Smooth muscle cell (in vitro differentiated cells): Measurements from ENCODE around the gene FAM135A. TPM values are rescaled to one million over a fixed set of nuclear protein-coding genes. Genes with fewer than 3 reads are reported as not detected.
"Not testable (repeated sequence)": the region's sequence is repeated elsewhere in the genome, so short reads cannot be mapped to it uniquely, and the experiment has no call there.

Source experiments
- DNase-seq: peaks from one replicate; lab custom pipeline; 2025; ENCODE audit not compliant: unreplicated experiment; lab: John Stamatoyannopoulos, UW
- H2AFZ ChIP-seq: fragments of 200-600 bp; sonication (generic); 2 replicates; pipeline ENCODE4 v1.6.0; 2016; ENCODE audit warnings: antibody characterized with exemption, low read depth, mild to moderate bottlenecking
- H3F3A ChIP-seq: fragments of 200-600 bp; sonication (generic); 2 replicates; pipeline ENCODE4 v1.6.0; 2017; ENCODE audit warnings: antibody characterized with exemption, low read depth
- H3K27ac ChIP-seq: fragments of 200-600 bp; sonication (generic); 2 replicates; pipeline ENCODE4 v1.5.1; 2016; ENCODE audit warnings: low read depth, mild to moderate bottlenecking
- H3K27me3 ChIP-seq: fragments of 200-600 bp; sonication (generic); 2 replicates; pipeline ENCODE4 v1.6.1; 2016; ENCODE audit warnings: low read depth, mild to moderate bottlenecking
- H3K36me3 ChIP-seq: fragments of 200-600 bp; sonication (generic); 2 replicates; pipeline ENCODE4 v1.5.1; 2016; ENCODE audit warnings: low read depth
- H3K4me1 ChIP-seq: fragments of 200-600 bp; sonication (generic); 2 replicates; pipeline ENCODE4 v1.5.1; 2016; ENCODE audit warnings: low read depth
- H3K4me2 ChIP-seq: fragments of 200-600 bp; sonication (generic); 2 replicates; pipeline ENCODE4 v1.6.0; 2016; ENCODE audit warnings: mild to moderate bottlenecking
- H3K4me3 ChIP-seq: fragments of 200-600 bp; sonication (generic); 2 replicates; pipeline ENCODE4 v1.5.1; 2016; ENCODE audit warnings: mild to moderate bottlenecking
- H3K79me2 ChIP-seq: fragments of 200-600 bp; sonication (generic); 2 replicates; pipeline ENCODE4 v1.6.0; 2016; ENCODE audit warnings: low read depth, mild to moderate bottlenecking
- H3K9ac ChIP-seq: fragments of 200-600 bp; sonication (generic); 2 replicates; pipeline ENCODE4 v1.6.0; 2016; ENCODE audit warnings: low read depth
- H3K9me3 ChIP-seq: fragments of 200-600 bp; sonication (generic); replicated peaks from 2 replicates; pipeline ENCODE4 v1.5.1; 2016; ENCODE audit warnings: low read depth
- H4K20me1 ChIP-seq: fragments of 200-600 bp; sonication (generic); 2 replicates; pipeline ENCODE4 v1.6.0; 2016; ENCODE audit warnings: low read depth
- CTCF ChIP-seq: fragments of 200-600 bp; sonication (generic); IDR thresholded peaks from 2 replicates; pipeline ENCODE4 v1.5.1; 2017; ENCODE audit warnings: borderline replicate concordance, mild to moderate bottlenecking, antibody characterized with exemption; ENCODE audit not compliant: insufficient read depth, poor library complexity, severe bottlenecking
- WGBS: methylation state at CpG from one replicate; pipeline ENCODE4 v1.1.7; 2016; ENCODE audit warnings: low lambda C conversion rate; 5-methylcytosine and 5-hydroxymethylcytosine counted together
- polyA plus RNA-seq: library from polyadenylated mRNA; unstranded; fragments of >200 nt; fragmentation: Nextera tagmentation; extraction: Ambion mirVana; gene quantifications from 2 replicates; pipeline ENCODE4 v1.2.1, GENCODE V29; 2016
- total RNA-seq: library from RNA; depleted of rRNA; stranded (reverse); fragments of >200 nt; gene quantifications from 2 replicates; pipeline ENCODE4 v1.2.3, GENCODE V29; 2014

FAM135A gene
- total and polyA plus RNA-seq, 2 experiments from 2014 or later, result 8.9 to 32.3 TPM

GRCh38 chr6:70593118-70593486 is 179.8 kb downstream of the FAM135A start:
- Histone ChIP-seq H3K36me3 (no peaks in the 10 kb centered on the region), H3K4me1 (no peaks in the 10 kb centered on the region), H4K20me1 (no peaks in the 10 kb centered on the region), H3F3A (no peaks in the 10 kb centered on the region), H3K9ac (no peak overlapping the region), H3K27me3 (no peaks in the 10 kb centered on the region), H3K4me2 (no peak overlapping the region), H3K79me2 (no peaks in the 10 kb centered on the region), H3K9me3 (no peaks in the 10 kb centered on the region), H2AFZ (no peak overlapping the region), H3K4me3 (no peak overlapping the region), H3K27ac (no peak overlapping the region)
- 98% methylated on average over 3 of the region's 3 CpGs for WGBS
- TF ChIP-seq CTCF, result no peak
- DNase-seq, result no peak

GRCh38 chr6:70599187-70599586 is 185.9 kb downstream of the FAM135A start:
- Histone ChIP-seq H3K27me3 (no peaks in the 10 kb centered on the region), H3K9ac (no peak overlapping the region), H3K36me3 (no peaks in the 10 kb centered on the region), H3K9me3 (no peaks in the 10 kb centered on the region), H4K20me1 (no peaks in the 10 kb centered on the region), H3K4me2 (no peak overlapping the region), H3F3A (no peaks in the 10 kb centered on the region), H3K4me3 (no peak overlapping the region), H3K27ac (no peak overlapping the region), H3K4me1 (no peaks in the 10 kb centered on the region), H3K79me2 (no peaks in the 10 kb centered on the region), H2AFZ (no peak overlapping the region)
- DNase-seq, result no peak
- WGBS, result 84% methylated on average over 4 of the region's 4 CpGs
- TF ChIP-seq CTCF, result no peak

- Histone ChIP-seq H3K27ac (no peak overlapping the region), H4K20me1 (no peaks in the 10 kb centered on the region), H3K9me3 (no peaks in the 10 kb centered on the region), H3K4me2 (no peak overlapping the region), H2AFZ (no peak overlapping the region), H3K4me1 (no peaks in the 10 kb centered on the region), H3F3A (no peaks in the 10 kb centered on the region), H3K27me3 (no peaks in the 10 kb centered on the region), H3K79me2 (no peaks in the 10 kb centered on the region), H3K36me3 (no peaks in the 10 kb centered on the region), H3K9ac (no peak overlapping the region), H3K4me3 (no peak overlapping the region)
- no peak for TF ChIP-seq CTCF
- WGBS, result 85% methylated on average over 3 of the region's 3 CpGs
- no peak for DNase-seq
These were observed 187.7 kb downstream of the FAM135A start for GRCh38 chr6:70601014-70601413.

- no peaks in the 10 kb centered on the region for H3K36me3 ChIP-seq
- H3K4me2 ChIP-seq, result no peak overlapping the region
- TF ChIP-seq CTCF, result no peak
- H3K9me3 ChIP-seq, result no peaks in the 10 kb centered on the region
- WGBS, result 95% methylated on average over 6 of the region's 6 CpGs
- H3K4me1 ChIP-seq, result no peaks in the 10 kb centered on the region
- no peak overlapping the region for H3K9ac ChIP-seq
- H3K27me3 ChIP-seq, result no peaks in the 10 kb centered on the region
- H2AFZ ChIP-seq, result no peak overlapping the region
- no peaks in the 10 kb centered on the region for H3K79me2 ChIP-seq
- no peak overlapping the region for H3K4me3 ChIP-seq
- DNase-seq, result no peak
- no peaks in the 10 kb centered on the region for H4K20me1 ChIP-seq
- no peaks in the 10 kb centered on the region for H3F3A ChIP-seq
- H3K27ac ChIP-seq, result no peak overlapping the region
These were observed 190.9 kb downstream of the FAM135A start for GRCh38 chr6:70604254-70604653.

GRCh38 chr6:70607371-70607770 is 194.1 kb downstream of the FAM135A start:
- not testable (repeated sequence) for H3K27ac ChIP-seq, H4K20me1 ChIP-seq, H3K4me2 ChIP-seq, H3K4me3 ChIP-seq, DNase-seq, H3K4me1 ChIP-seq, H3K9ac ChIP-seq, H3K9me3 ChIP-seq, H3F3A ChIP-seq, H3K27me3 ChIP-seq, H3K79me2 ChIP-seq, H3K36me3 ChIP-seq, H2AFZ ChIP-seq
- WGBS, result 82% methylated on average over 2 of the region's 2 CpGs

- H3F3A ChIP-seq, H3K27me3 ChIP-seq, H4K20me1 ChIP-seq, H3K27ac ChIP-seq, DNase-seq, H3K4me3 ChIP-seq, H3K79me2 ChIP-seq, H3K9me3 ChIP-seq, H3K4me1 ChIP-seq, H2AFZ ChIP-seq, H3K4me2 ChIP-seq, H3K36me3 ChIP-seq, H3K9ac ChIP-seq: not testable (repeated sequence)
- 98% methylated on average over 8 of the region's 13 CpGs for WGBS
These were observed 195.9 kb downstream of the FAM135A start for GRCh38 chr6:70609181-70609580.
